Endothelial cell (in vitro differentiated cells): Measurements from ENCODE around the gene CA7. TPM values are rescaled to one million over a fixed set of nuclear protein-coding genes. Genes with fewer than 3 reads are reported as not detected.

Experiments used
- DNase-seq: peaks from one replicate; pipeline ENCODE4 v3.0.0; 2021; ENCODE audit warnings: low spot score
- H3K27ac Mint-ChIP-seq: one replicate; pipeline ENCODE4 v1.8.0; 2021; ENCODE audit warnings: mixed read lengths, inconsistent platforms; ENCODE audit not compliant: unreplicated experiment
- H3K27me3 Mint-ChIP-seq: one replicate; pipeline ENCODE4 v1.8.0; 2021; ENCODE audit warnings: mild to moderate bottlenecking, moderate library complexity, mixed read lengths, inconsistent platforms; ENCODE audit not compliant: unreplicated experiment
- H3K36me3 Mint-ChIP-seq: one replicate; pipeline ENCODE4 v1.8.0; 2021; ENCODE audit warnings: mild to moderate bottlenecking, low read depth, mixed read lengths, inconsistent platforms; ENCODE audit not compliant: unreplicated experiment
- H3K4me1 Mint-ChIP-seq: one replicate; pipeline ENCODE4 v1.8.0; 2021; ENCODE audit warnings: mild to moderate bottlenecking, mixed read lengths, inconsistent platforms; ENCODE audit not compliant: unreplicated experiment
- H3K4me3 Mint-ChIP-seq: one replicate; pipeline ENCODE4 v1.8.0; 2021; ENCODE audit warnings: mild to moderate bottlenecking, mixed read lengths, inconsistent platforms; ENCODE audit not compliant: unreplicated experiment
- H3K9me3 Mint-ChIP-seq: one replicate; pipeline ENCODE4 v1.8.0; 2021; ENCODE audit warnings: mixed read lengths, inconsistent platforms; ENCODE audit not compliant: unreplicated experiment
- CTCF ChIP-seq: fragments of 200-600 bp; sonication (generic); IDR thresholded peaks from one replicate; pipeline ENCODE4 v1.5.0; 2021; ENCODE audit warnings: antibody characterized with exemption; ENCODE audit not compliant: unreplicated experiment
- total RNA-seq: library from RNA; stranded (reverse); fragmentation: NEBNext Ultra II Directional; extraction: Animal tissue kit (Norgen Biotek cat#: 25700); gene quantifications from one replicate; pipeline ENCODE4 v1.2.1, GENCODE V29; 2021; ENCODE audit not compliant: unreplicated experiment

The CA7 gene
- total RNA-seq, 1 donor from 2014 or later = not detected

- Mint-ChIP-seq H3K27me3 (peaks cover 29% of the 10 kb centered on the region), H3K9me3 (no peaks in the 10 kb centered on the region), H3K4me1 (peaks cover 2% of the 10 kb centered on the region), H3K36me3 (no peaks in the 10 kb centered on the region), H3K4me3 (peak overlapping the region; percentile 71), H3K27ac (no peak overlapping the region)
- no peak for TF ChIP-seq CTCF
- no peak for DNase-seq
Measured at GRCh38 chr16:66844009-66844341, 239 bp upstream of the CA7 start.

- H3K36me3 Mint-ChIP-seq = no peaks in the 10 kb centered on the region
- H3K4me1 Mint-ChIP-seq = peaks cover 2% of the 10 kb centered on the region
- no peak for TF ChIP-seq CTCF
- peaks cover 25% of the 10 kb centered on the region for H3K27me3 Mint-ChIP-seq
- no peaks in the 10 kb centered on the region for H3K9me3 Mint-ChIP-seq
- peak overlapping the region; percentile 31 for H3K4me3 Mint-ChIP-seq
- H3K27ac Mint-ChIP-seq = no peak overlapping the region
- DNase-seq = no peak
Measured at GRCh38 chr16:66845080-66845410, 831 bp downstream of the CA7 start.

- Mint-ChIP-seq H3K4me1 (peaks cover 2% of the 10 kb centered on the region), H3K4me3 (peak overlapping the region; percentile 56), H3K27me3 (peaks cover 25% of the 10 kb centered on the region), H3K27ac (no peak overlapping the region), H3K36me3 (no peaks in the 10 kb centered on the region), H3K9me3 (no peaks in the 10 kb centered on the region)
- no peak for DNase-seq
- TF ChIP-seq CTCF = no peak
Measured at GRCh38 chr16:66845791-66846221, 1.6 kb downstream of the CA7 start.

GRCh38 chr16:66846266-66846665, 2.1 kb downstream of the CA7 start:
- Mint-ChIP-seq H3K36me3 (no peaks in the 10 kb centered on the region), H3K27me3 (peaks cover 25% of the 10 kb centered on the region), H3K9me3 (no peaks in the 10 kb centered on the region), H3K4me3 (peak overlapping the region; percentile 56), H3K4me1 (peaks cover 2% of the 10 kb centered on the region), H3K27ac (no peak overlapping the region)
- no peak for DNase-seq
- no peak for TF ChIP-seq CTCF

- no peak overlapping the region for H3K27ac Mint-ChIP-seq
- peaks cover 2% of the 10 kb centered on the region for H3K4me1 Mint-ChIP-seq
- no peak for TF ChIP-seq CTCF
- DNase-seq = no peak
- H3K36me3 Mint-ChIP-seq = no peaks in the 10 kb centered on the region
- H3K9me3 Mint-ChIP-seq = no peaks in the 10 kb centered on the region
- no peak overlapping the region for H3K4me3 Mint-ChIP-seq
- H3K27me3 Mint-ChIP-seq = peaks cover 25% of the 10 kb centered on the region
Measured at GRCh38 chr16:66846831-66847230, 2.6 kb downstream of the CA7 start.
